NCI-H460 (cell line): Measurements from ENCODE around the gene DDX60. TPM values are rescaled to one million over a fixed set of nuclear protein-coding genes. Genes with fewer than 3 reads are reported as not detected.
"Not testable (repeated sequence)": the region's sequence is repeated elsewhere in the genome, so short reads cannot be mapped to it uniquely, and the experiment has no call there.

Experiments
- DNase-seq: peaks from one replicate; pipeline ENCODE4 v3.0.0-alpha.2; 2016; ENCODE audit warnings: low read depth; ENCODE audit errors: extremely low read depth
- polyA plus RNA-seq: library from polyadenylated mRNA; depleted of rRNA; stranded (reverse); fragments of >200 nt; gene quantifications from 2 replicates; pipeline ENCODE4 v1.2.3, GENCODE V29; 2014; cell fraction: nucleus; rRNA removed
- total RNA-seq: library from RNA; depleted of rRNA; stranded (reverse); fragments of >200 nt; shearing (Covaris generic); gene quantifications from 2 replicates; pipeline ENCODE4 v1.2.3, GENCODE V29; 2014; rRNA removed

The DDX60 gene
- total RNA-seq, result 4.1 and 5.3 TPM in 2 replicates
- polyA plus RNA-seq, result 5.7 and 9.6 TPM in 2 replicates

GRCh38 chr4:168318266-168318895 is at the start of gene DDX60:
Gene DDX60 (minus strand): TSS chr4:168318752. CDS start chr4:168311259, 7,493 bp downstream.
- peak; percentile 46 for DNase-seq

DNA sequence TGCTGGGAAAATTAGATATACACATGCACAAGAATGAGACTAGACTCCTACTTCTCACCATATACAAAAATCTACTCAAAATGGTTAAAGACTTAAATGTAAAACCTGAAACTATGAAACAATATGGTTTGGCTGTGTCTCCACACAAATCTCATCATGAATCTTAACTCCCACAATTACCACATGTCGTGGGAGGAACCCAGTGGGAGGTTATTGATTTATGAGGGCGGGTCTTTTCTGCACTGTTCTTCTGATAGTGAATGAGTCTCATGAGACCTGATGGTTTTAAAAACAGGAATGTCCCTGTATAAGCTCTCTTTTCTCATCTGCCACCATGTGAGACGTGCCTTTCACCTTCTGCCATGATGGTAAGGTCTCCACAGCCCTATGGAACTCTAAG is 48.5 kb upstream of the DDX60 start:
- DNase-seq, result no peak

GRCh38 chr4:168362025-168362401 is 43.5 kb upstream of the DDX60 start:
- no peak for DNase-seq

GRCh38 chr4:168361365-168362024 is 42.9 kb upstream of the DDX60 start:
- DNase-seq, result no peak

- no peak for DNase-seq
These were observed 41.7 kb upstream of the DDX60 start for GRCh38 chr4:168360271-168360670.

- DNase-seq, result no peak
These were observed 39.4 kb upstream of the DDX60 start for GRCh38 chr4:168357941-168358340.

- DNase-seq, result no peak
These were observed 35.2 kb upstream of the DDX60 start for GRCh38 chr4:168353746-168354145.

DNA sequence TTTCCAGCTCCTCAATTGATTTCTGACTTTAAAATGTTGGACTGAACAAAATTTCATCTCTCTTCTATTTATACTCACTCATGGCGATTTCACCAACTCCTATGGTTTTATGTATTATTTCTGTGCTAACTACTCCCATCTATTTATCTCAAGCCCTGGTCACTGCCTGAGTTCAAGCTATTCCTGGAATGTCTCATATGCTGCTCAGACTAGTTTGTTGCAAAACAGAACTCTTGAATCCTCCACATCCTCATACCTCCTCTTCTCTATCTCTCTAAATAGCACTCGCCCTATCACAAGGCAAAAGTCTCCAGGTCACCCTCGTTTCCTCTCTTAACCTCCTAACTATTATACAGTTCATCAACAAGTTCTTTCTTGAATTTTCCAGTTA is 19.0 kb upstream of the DDX60 start:
- DNase-seq, result no peak

DNA sequence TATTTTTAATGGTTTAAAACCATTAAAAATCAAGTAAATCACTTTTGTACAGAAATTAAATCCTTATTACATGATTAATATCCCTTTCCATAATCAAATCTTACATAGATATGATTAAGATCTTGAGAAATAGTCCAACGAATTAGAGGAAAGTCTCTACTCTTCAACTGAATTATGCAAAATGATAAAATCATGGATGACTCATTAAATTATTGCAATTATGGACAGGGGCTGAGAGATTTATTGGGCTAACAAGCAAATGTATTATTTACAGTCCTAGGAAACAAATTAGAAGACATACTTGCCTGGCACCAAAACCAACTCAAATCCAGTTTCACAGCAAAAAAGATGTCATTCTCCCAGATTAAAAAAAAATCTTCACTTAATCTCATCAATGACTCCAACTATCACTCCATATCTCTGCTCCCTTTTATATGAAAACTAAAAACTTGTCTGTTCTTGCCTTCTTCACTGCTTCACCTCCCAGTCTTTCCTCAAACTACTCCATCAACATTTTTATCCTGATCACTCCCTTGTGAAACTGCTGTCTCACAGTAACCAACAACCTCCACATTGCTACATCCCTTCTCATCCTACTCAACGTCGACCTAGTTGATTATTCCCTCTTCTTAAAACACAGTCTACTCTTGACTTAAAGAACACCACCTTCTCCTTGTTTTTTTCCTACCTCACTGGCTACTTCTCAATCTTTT is 18.4 kb upstream of the DDX60 start:
- no peak for DNase-seq

DNA sequence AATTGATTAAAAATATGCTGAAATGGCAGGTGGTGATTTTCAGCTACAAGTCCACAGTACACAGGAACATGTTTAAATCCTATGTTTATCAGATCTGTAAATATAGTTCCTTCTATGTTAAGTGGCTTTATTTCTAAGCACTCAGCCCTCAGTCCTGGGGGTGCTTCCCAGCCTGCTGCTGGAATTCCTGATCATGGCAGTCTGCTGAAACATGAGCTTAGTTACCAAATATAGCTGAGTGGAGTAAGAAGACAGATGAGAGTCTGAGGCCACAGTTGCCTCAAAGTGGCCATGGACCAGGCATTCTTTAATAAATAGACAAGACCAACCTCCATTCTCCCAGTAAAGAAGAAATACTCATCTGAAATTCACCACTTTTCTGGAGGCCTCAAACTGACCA is 17.1 kb upstream of the DDX60 start:
- DNase-seq, result no peak

- no peak for DNase-seq
These were observed 15.5 kb upstream of the DDX60 start for GRCh38 chr4:168334053-168334452.

GRCh38 chr4:168330575-168330974 is 12.0 kb upstream of the DDX60 start:
- DNase-seq, result not testable (repeated sequence)

DNA sequence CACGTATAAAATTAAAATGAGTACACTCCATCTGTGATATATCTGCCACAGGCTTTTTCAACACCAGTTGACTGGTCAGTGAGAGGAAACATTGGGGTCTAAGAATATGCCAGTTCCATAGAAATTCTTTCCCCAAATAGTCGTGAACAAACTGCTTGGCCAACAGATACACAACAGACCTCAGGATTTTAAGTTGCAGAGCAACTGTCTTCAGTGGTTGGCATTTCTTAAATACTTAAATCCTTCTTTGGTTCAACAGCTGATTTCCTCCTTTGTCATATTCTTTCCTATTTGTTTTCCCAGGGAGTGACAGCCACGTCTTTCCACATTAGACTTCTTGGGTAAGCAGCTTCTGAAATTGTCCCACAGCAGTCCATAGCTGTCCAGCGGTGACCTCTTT is 7.0 kb upstream of the DDX60 start:
- no peak for DNase-seq

GRCh38 chr4:168321006-168321405 is 2.5 kb upstream of the DDX60 start:
- DNase-seq, result no peak

DNA sequence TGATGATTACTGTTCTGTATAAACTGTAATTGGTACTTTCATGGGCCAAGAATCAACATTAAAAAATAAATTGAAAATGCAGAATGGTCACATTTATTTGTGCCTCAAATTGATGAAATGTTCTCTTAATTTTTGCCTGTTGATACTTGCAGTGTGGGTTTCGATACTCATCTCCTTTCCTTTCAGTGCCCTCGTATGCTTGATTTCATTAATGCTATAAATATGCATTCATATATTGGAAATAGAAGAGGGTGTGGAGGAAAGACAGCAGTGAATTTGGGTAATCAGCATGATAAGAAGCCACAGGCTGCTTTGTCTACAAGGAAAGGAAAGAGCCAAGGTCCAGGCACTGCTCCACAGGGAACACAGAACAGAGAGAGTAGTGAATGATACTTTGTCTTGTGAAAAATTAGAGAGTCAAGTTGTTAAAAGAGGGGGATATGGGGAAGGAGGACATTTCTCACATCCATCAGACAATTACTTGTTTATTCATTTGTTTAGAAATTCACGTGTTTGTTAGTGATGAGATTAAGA is 1.0 kb upstream of the DDX60 start:
- DNase-seq, result no peak

- no peak for DNase-seq
These were observed 931 bp downstream of the DDX60 start for GRCh38 chr4:168317621-168318020.

GRCh38 chr4:168309781-168310180 is 8.8 kb downstream of the DDX60 start:
- no peak for DNase-seq

DNA sequence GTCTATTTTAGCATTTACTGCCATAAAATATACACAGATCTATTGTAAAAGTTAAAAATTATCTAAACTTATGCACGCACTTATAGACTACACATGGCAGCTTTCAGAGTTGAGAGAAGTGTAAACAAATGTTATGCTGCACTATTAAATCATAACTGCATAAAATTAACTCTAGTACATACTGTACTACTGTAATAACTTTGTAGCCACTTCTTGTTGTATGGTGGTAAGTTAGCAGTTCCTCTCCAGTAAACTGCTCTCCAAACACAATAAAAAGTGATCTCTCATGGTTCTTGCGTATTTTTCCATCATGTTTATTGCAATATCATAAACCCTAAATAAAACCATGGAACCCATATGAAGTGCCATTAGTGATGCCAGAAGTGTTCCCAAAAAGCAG is 9.6 kb downstream of the DDX60 start:
- DNase-seq, result no peak

DNA sequence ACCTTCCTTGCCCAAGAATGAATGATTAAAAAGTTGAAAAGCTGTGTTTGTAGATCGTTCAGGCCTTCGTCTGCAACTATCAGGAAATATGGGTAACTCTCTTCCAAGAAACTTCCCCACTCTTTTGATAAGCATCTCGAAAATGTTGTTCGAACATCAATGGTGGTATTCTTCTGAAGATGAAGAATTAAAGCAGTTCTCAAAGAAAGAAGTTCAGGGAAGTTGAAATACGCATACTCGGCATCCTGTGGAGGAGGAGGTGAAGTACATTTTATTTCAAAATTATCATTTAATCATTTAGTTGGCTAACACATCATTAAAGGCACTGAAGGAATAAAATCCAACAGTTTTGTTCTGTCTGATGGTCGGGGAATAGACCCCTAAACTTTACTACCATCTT is 12.1 kb downstream of the DDX60 start:
- DNase-seq, result no peak

GRCh38 chr4:168304744-168305459 is 13.7 kb downstream of the DDX60 start:
- peak; percentile 60 for DNase-seq

DNA sequence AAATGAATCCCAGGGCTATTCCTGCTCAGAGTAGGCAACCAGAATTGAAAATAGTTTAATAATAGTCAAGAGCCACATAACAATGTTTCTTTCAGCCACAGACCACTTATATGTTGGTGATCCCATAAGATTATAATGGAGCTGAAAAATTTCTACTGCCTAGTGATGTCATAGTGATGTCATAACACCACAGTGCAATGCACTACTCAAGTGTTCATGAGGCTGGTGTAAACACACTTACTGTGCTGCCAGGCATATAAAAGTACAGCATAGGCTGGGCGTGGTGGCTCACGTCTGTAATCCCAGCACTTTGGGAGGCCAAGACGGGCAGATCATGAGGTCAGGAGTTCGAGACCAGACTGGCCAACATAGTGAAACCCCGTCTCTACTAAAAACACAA is 15.1 kb downstream of the DDX60 start:
- DNase-seq, result not testable (repeated sequence)
